Measurements from ENCODE around the gene TMEM163. TPM values are rescaled to one million over a fixed set of nuclear protein-coding genes. Genes with fewer than 3 reads are reported as not detected.

The TMEM163 gene
- total RNA-seq, 1 experiment from 2014 or later, result 0.94 TPM

- ChIA-PET CTCF (no interaction called here), POLR2A (no interaction called here)
- Mint-ChIP-seq H3K4me1 (peaks cover 13% of the 10 kb centered on the region), H3K4me3 (no peak overlapping the region), H3K36me3 (peaks cover 4% of the 10 kb centered on the region), H3K27me3 (ENCODE audit: low read depth) (no peaks in the 10 kb centered on the region), H3K27ac (no peak overlapping the region), H3K9me3 (no peaks in the 10 kb centered on the region)
- no peak for DNase-seq (ENCODE audit: low spot score)
- TF ChIP-seq, protein P1, sequence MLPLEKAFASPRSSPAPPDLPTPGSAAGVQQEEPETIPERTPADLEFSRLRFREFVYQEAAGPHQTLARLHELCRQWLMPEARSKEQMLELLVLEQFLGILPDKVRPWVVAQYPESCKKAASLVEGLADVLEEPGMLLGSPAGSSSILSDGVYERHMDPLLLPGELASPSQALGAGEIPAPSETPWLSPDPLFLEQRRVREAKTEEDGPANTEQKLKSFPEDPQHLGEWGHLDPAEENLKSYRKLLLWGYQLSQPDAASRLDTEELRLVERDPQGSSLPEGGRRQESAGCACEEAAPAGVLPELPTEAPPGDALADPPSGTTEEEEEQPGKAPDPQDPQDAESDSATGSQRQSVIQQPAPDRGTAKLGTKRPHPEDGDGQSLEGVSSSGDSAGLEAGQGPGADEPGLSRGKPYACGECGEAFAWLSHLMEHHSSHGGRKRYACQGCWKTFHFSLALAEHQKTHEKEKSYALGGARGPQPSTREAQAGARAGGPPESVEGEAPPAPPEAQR (CRISPR knock-in tag; IDR thresholded peaks at IDR 0.05), result no peak
- TF ChIP-seq ZNF121 (CRISPR knock-in tag; IDR thresholded peaks at IDR 0.05) (no peak), ZNF396 (CRISPR knock-in tag; IDR thresholded peaks at IDR 0.05; ENCODE audit: borderline replicate concordance) (no peak), ZNF219 (CRISPR knock-in tag; IDR thresholded peaks at IDR 0.05; ENCODE audit: borderline replicate concordance) (no peak), FOXJ3 (CRISPR knock-in tag; IDR thresholded peaks at IDR 0.05; ENCODE audit: borderline replicate concordance) (no peak), OVOL2 (CRISPR knock-in tag; IDR thresholded peaks at IDR 0.05; ENCODE audit: borderline replicate concordance) (no peak), CREM (CRISPR knock-in tag; IDR thresholded peaks at IDR 0.05) (no peak), SMAD4 (CRISPR knock-in tag; IDR thresholded peaks at IDR 0.05) (no peak)
- TF ChIP-seq, protein P2, sequence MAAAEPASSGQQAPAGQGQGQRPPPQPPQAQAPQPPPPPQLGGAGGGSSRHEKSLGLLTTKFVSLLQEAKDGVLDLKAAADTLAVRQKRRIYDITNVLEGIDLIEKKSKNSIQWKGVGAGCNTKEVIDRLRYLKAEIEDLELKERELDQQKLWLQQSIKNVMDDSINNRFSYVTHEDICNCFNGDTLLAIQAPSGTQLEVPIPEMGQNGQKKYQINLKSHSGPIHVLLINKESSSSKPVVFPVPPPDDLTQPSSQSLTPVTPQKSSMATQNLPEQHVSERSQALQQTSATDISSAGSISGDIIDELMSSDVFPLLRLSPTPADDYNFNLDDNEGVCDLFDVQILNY (CRISPR knock-in tag; IDR thresholded peaks at IDR 0.05), result no peak
- TF ChIP-seq, protein P3, sequence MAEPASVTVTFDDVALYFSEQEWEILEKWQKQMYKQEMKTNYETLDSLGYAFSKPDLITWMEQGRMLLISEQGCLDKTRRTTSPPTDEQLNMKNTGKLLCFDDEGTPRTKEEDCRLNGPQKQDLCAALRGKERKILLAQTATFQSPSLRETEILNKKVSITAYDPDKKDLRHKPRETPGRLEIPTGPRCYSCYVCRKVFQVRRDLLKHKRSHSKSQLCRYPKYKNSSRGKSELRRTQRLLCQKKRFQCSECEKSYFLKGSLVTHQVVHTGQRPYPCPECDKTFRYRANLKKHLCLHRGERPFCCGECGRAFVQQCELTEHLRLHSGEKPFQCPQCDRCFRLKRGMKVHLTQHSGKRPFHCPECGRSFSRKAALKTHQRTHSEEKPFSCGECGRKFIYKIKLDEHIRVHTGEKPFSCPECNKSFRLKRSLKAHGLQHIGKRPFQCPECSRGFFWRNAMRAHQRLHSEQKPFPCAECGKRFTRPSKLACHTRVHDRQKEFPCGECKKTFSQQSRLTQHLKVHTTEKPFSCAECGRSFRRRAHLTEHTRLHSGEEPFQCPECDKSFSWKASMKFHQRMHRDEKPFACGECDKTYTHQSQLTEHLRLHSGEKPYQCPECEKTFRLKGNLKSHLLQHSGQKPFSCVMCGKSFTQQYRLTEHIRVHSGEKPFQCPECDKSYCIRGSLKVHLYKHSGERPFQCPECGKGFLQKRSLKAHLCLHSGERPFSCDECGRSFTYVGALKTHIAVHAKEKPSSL (CRISPR knock-in tag; conservative IDR thresholded peaks at IDR 0.05), result no peak
- ATAC-seq, result no peak
These were observed 271.1 kb downstream of the TMEM163 start for GRCh38 chr2:134447669-134448068.

- ATAC-seq (no peak), DNase-seq (ENCODE audit: low spot score) (no peak)
- no peak overlapping the region for H3K27ac Mint-ChIP-seq
- peaks cover 4% of the 10 kb centered on the region for H3K36me3 Mint-ChIP-seq
- TF ChIP-seq, protein P4, sequence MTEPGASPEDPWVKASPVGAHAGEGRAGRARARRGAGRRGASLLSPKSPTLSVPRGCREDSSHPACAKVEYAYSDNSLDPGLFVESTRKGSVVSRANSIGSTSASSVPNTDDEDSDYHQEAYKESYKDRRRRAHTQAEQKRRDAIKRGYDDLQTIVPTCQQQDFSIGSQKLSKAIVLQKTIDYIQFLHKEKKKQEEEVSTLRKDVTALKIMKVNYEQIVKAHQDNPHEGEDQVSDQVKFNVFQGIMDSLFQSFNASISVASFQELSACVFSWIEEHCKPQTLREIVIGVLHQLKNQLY (CRISPR knock-in tag; IDR thresholded peaks at IDR 0.05), result no peak
- TF ChIP-seq NR3C1 (CRISPR knock-in tag; conservative IDR thresholded peaks at IDR 0.05; ENCODE audit: low read depth) (no peak), IRF1 (CRISPR knock-in tag; IDR thresholded peaks at IDR 0.05) (no peak), ZNF416 (CRISPR knock-in tag; IDR thresholded peaks at IDR 0.05) (no peak), OVOL2 (CRISPR knock-in tag; IDR thresholded peaks at IDR 0.05; ENCODE audit: borderline replicate concordance) (no peak), ZNF671 (CRISPR knock-in tag; IDR thresholded peaks at IDR 0.05) (no peak), FOXP1 (CRISPR knock-in tag; IDR thresholded peaks at IDR 0.05; ENCODE audit: borderline replicate concordance) (no peak), CREB1 (CRISPR knock-in tag; IDR thresholded peaks at IDR 0.05) (no peak), NR1H2 (CRISPR knock-in tag; IDR thresholded peaks at IDR 0.05) (no peak)
- TF ChIP-seq, protein P5, sequence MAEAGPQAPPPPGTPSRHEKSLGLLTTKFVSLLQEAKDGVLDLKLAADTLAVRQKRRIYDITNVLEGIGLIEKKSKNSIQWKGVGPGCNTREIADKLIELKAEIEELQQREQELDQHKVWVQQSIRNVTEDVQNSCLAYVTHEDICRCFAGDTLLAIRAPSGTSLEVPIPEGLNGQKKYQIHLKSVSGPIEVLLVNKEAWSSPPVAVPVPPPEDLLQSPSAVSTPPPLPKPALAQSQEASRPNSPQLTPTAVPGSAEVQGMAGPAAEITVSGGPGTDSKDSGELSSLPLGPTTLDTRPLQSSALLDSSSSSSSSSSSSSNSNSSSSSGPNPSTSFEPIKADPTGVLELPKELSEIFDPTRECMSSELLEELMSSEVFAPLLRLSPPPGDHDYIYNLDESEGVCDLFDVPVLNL (CRISPR knock-in tag; IDR thresholded peaks at IDR 0.05; ENCODE audit: borderline replicate concordance, low read depth), result no peak
- TF ChIP-seq, protein P6, sequence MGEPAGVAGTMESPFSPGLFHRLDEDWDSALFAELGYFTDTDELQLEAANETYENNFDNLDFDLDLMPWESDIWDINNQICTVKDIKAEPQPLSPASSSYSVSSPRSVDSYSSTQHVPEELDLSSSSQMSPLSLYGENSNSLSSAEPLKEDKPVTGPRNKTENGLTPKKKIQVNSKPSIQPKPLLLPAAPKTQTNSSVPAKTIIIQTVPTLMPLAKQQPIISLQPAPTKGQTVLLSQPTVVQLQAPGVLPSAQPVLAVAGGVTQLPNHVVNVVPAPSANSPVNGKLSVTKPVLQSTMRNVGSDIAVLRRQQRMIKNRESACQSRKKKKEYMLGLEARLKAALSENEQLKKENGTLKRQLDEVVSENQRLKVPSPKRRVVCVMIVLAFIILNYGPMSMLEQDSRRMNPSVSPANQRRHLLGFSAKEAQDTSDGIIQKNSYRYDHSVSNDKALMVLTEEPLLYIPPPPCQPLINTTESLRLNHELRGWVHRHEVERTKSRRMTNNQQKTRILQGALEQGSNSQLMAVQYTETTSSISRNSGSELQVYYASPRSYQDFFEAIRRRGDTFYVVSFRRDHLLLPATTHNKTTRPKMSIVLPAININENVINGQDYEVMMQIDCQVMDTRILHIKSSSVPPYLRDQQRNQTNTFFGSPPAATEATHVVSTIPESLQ (CRISPR knock-in tag; IDR thresholded peaks at IDR 0.05), result no peak
- H3K27me3 Mint-ChIP-seq (ENCODE audit: low read depth), result no peaks in the 10 kb centered on the region
- peaks cover 15% of the 10 kb centered on the region for H3K4me1 Mint-ChIP-seq
- no peaks in the 10 kb centered on the region for H3K9me3 Mint-ChIP-seq
- CTCF ChIA-PET, result interaction anchor here (1.0 to 1.1 kb wide), 2 partner anchors 35 to 560 kb away, joined by 3 read pairs; no protein-coding TSS in a partner anchor
- POLR2A ChIA-PET, result no interaction called here
- H3K4me3 Mint-ChIP-seq, result no peak overlapping the region
These were observed 272.3 kb downstream of the TMEM163 start for GRCh38 chr2:134446383-134447017.

All from WTC11 (cell line).